WTC11 (cell line): Measurements from ENCODE around the gene FBXL4. TPM values are rescaled to one million over a fixed set of nuclear protein-coding genes. Genes with fewer than 3 reads are reported as not detected.

ENCODE experiments used
- ATAC-seq: fragments of 200-7000 bp; cut with Tn5 transposase; 2 replicates; pipeline ENCODE4 v1.10.0; 2021; ENCODE audit warnings: mild to moderate bottlenecking, moderate library complexity
- CTCF ChIA-PET: fragments of 300-600 bp; sonication (Branson Sonifier 250); formaldehyde crosslinking; loops from one replicate; lab custom pipeline; 2021; ENCODE audit warnings: antibody characterized with exemption; lab: Charles Lee
- POLR2A ChIA-PET: fragments of 350-600 bp; sonication (Branson Sonifier 250); formaldehyde crosslinking; loops from one replicate; lab custom pipeline; 2021; ENCODE audit warnings: antibody characterized with exemption; lab: Charles Lee
- DNase-seq: peaks from one replicate; pipeline ENCODE4 v3.0.0; 2021; ENCODE audit warnings: low spot score
- H3K27ac Mint-ChIP-seq: 2 replicates; pipeline ENCODE4 v1.8.0; 2021; ENCODE audit warnings: mixed read lengths
- H3K27me3 Mint-ChIP-seq: 2 replicates; pipeline ENCODE4 v1.8.0; 2021; ENCODE audit warnings: low read depth, mild to moderate bottlenecking, moderate library complexity, mixed read lengths
- H3K36me3 Mint-ChIP-seq: 2 replicates; pipeline ENCODE4 v1.8.0; 2021; ENCODE audit warnings: mixed read lengths
- H3K4me1 Mint-ChIP-seq: 2 replicates; pipeline ENCODE4 v1.8.0; 2022; ENCODE audit warnings: mixed read lengths
- H3K4me3 Mint-ChIP-seq: 2 replicates; pipeline ENCODE4 v1.8.0; 2021; ENCODE audit warnings: mild to moderate bottlenecking, moderate library complexity, mixed read lengths
- H3K9me3 Mint-ChIP-seq: 2 replicates; pipeline ENCODE4 v1.8.0; 2021; ENCODE audit warnings: mixed read lengths
- ATF3 ChIP-seq: sonication (generic); formaldehyde crosslinking; conservative IDR thresholded peaks from 2 replicates; pipeline ENCODE4 v1.8.1; 2022; ENCODE audit warnings: mild to moderate bottlenecking, missing genetic modification reagents
- CREB1 ChIP-seq: sonication (generic); formaldehyde crosslinking; IDR thresholded peaks from 2 replicates; pipeline ENCODE4 v1.8.0; 2023; ENCODE audit warnings: mild to moderate bottlenecking, missing genetic modification reagents
- CREM ChIP-seq: sonication (generic); formaldehyde crosslinking; IDR thresholded peaks from 2 replicates; pipeline ENCODE4 v1.8.1; 2022; ENCODE audit warnings: mild to moderate bottlenecking, missing genetic modification reagents, moderate library complexity
- E2F5 ChIP-seq: sonication (generic); formaldehyde crosslinking; IDR thresholded peaks from 2 replicates; pipeline ENCODE4 v1.8.1; 2022; ENCODE audit warnings: mild to moderate bottlenecking, moderate library complexity, missing genetic modification reagents
- ELF4 ChIP-seq: sonication (generic); formaldehyde crosslinking; IDR thresholded peaks from 2 replicates; pipeline ENCODE4 v1.8.1; 2022; ENCODE audit warnings: low read depth, mild to moderate bottlenecking, moderate library complexity, missing genetic modification reagents
- ETV6 ChIP-seq: sonication (generic); formaldehyde crosslinking; IDR thresholded peaks from 2 replicates; pipeline ENCODE4 v1.8.1; 2022; ENCODE audit warnings: mild to moderate bottlenecking, missing genetic modification reagents
- MLX ChIP-seq: sonication (generic); formaldehyde crosslinking; IDR thresholded peaks from 2 replicates; pipeline ENCODE4 v1.8.1; 2023; ENCODE audit warnings: mild to moderate bottlenecking, missing genetic modification reagents, moderate library complexity
- MXD4 ChIP-seq: fragments of 250-450 bp; sonication (Bioruptor Pico); IDR thresholded peaks from 2 replicates; pipeline ENCODE4 v1.8.0; 2021; ENCODE audit warnings: mild to moderate bottlenecking, moderate library complexity, borderline replicate concordance
- NFATC4 ChIP-seq: fragments of 250-450 bp; sonication (Bioruptor Pico); IDR thresholded peaks from 2 replicates; pipeline ENCODE4 v1.9.0; 2021; ENCODE audit warnings: mild to moderate bottlenecking
- SMAD4 ChIP-seq: sonication (generic); formaldehyde crosslinking; IDR thresholded peaks from 2 replicates; pipeline ENCODE4 v1.8.0; 2022; ENCODE audit warnings: mild to moderate bottlenecking, missing genetic modification reagents
- SOX15 ChIP-seq: fragments of 250-450 bp; sonication (Bioruptor Pico); IDR thresholded peaks from 2 replicates; pipeline ENCODE4 v1.9.0; 2021; ENCODE audit warnings: mild to moderate bottlenecking
- SP1 ChIP-seq: sonication (generic); formaldehyde crosslinking; conservative IDR thresholded peaks from 2 replicates; pipeline ENCODE4 v1.8.1; 2022; ENCODE audit warnings: missing genetic modification reagents
- TCF7 ChIP-seq: sonication (generic); formaldehyde crosslinking; IDR thresholded peaks from 2 replicates; pipeline ENCODE4 v1.8.0; 2022; ENCODE audit warnings: mild to moderate bottlenecking, low read depth, missing genetic modification reagents, moderate library complexity
- ZNF423 ChIP-seq: fragments of 250-450 bp; sonication (Bioruptor Pico); IDR thresholded peaks from 2 replicates; pipeline ENCODE4 v2.1.2; 2022; ENCODE audit warnings: mild to moderate bottlenecking, moderate library complexity
- total RNA-seq: library from RNA; stranded (reverse); gene quantifications from 3 replicates; pipeline ENCODE4 v1.2.3, GENCODE V29; 2021
- TF ChIP-seq, protein P1 (sequence below): sonication (generic); formaldehyde crosslinking; IDR thresholded peaks from 2 replicates; pipeline ENCODE4 v1.8.0; 2022; ENCODE audit warnings: missing genetic modification reagents

Gene FBXL4
- total RNA-seq, 1 experiment from 2014 or later, result 10.3 TPM

GRCh38 chr6:98827295-98828159 lies 120.2 kb downstream of the FBXL4 start (continued):
- TF ChIP-seq E2F5 (CRISPR knock-in tag) (no peak), MXD4 (no peak), CREM (no peak), SOX15 (CRISPR knock-in tag) (no peak), NFATC4 (no peak), MLX (no peak), ATF3 (CRISPR knock-in tag) (no peak), SMAD4 (CRISPR knock-in tag) (no peak), ETV6 (CRISPR knock-in tag) (no peak), ZNF423 (CRISPR knock-in tag) (no peak), TCF7 (CRISPR knock-in tag) (no peak), ELF4 (CRISPR knock-in tag) (no peak)
- TF ChIP-seq, protein P1, sequence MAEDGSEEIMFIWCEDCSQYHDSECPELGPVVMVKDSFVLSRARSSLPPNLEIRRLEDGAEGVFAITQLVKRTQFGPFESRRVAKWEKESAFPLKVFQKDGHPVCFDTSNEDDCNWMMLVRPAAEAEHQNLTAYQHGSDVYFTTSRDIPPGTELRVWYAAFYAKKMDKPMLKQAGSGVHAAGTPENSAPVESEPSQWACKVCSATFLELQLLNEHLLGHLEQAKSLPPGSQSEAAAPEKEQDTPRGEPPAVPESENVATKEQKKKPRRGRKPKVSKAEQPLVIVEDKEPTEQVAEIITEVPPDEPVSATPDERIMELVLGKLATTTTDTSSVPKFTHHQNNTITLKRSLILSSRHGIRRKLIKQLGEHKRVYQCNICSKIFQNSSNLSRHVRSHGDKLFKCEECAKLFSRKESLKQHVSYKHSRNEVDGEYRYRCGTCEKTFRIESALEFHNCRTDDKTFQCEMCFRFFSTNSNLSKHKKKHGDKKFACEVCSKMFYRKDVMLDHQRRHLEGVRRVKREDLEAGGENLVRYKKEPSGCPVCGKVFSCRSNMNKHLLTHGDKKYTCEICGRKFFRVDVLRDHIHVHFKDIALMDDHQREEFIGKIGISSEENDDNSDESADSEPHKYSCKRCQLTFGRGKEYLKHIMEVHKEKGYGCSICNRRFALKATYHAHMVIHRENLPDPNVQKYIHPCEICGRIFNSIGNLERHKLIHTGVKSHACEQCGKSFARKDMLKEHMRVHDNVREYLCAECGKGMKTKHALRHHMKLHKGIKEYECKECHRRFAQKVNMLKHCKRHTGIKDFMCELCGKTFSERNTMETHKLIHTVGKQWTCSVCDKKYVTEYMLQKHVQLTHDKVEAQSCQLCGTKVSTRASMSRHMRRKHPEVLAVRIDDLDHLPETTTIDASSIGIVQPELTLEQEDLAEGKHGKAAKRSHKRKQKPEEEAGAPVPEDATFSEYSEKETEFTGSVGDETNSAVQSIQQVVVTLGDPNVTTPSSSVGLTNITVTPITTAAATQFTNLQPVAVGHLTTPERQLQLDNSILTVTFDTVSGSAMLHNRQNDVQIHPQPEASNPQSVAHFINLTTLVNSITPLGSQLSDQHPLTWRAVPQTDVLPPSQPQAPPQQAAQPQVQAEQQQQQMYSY (CRISPR knock-in tag), result no peak
- TF ChIP-seq, all 79 proteins: peak for 0

GRCh38 chr6:98825600-98826230 lies 122.0 kb downstream of the FBXL4 start:
- peak overlapping the region; percentile 88 for H3K4me3 Mint-ChIP-seq
- H3K36me3 Mint-ChIP-seq, result no peaks in the 10 kb centered on the region
- no peak for ATAC-seq
- POLR2A ChIA-PET, result no interaction called here
- no peak overlapping the region for H3K27ac Mint-ChIP-seq
- CTCF ChIA-PET, result interaction anchor here (0.8 kb wide), 1 partner anchor 1120 kb away, joined by 3 read pairs; no protein-coding TSS in a partner anchor
- peaks cover 95% of the 10 kb centered on the region for H3K27me3 Mint-ChIP-seq
- H3K9me3 Mint-ChIP-seq, result no peaks in the 10 kb centered on the region
- peaks cover 48% of the 10 kb centered on the region for H3K4me1 Mint-ChIP-seq
- TF ChIP-seq CREB1 (CRISPR knock-in tag) (no peak), SP1 (CRISPR knock-in tag) (0 out of 2 replicates have a peak, but pooled peaks have one; percentile 13)
- DNase-seq, result no peak

DNA sequence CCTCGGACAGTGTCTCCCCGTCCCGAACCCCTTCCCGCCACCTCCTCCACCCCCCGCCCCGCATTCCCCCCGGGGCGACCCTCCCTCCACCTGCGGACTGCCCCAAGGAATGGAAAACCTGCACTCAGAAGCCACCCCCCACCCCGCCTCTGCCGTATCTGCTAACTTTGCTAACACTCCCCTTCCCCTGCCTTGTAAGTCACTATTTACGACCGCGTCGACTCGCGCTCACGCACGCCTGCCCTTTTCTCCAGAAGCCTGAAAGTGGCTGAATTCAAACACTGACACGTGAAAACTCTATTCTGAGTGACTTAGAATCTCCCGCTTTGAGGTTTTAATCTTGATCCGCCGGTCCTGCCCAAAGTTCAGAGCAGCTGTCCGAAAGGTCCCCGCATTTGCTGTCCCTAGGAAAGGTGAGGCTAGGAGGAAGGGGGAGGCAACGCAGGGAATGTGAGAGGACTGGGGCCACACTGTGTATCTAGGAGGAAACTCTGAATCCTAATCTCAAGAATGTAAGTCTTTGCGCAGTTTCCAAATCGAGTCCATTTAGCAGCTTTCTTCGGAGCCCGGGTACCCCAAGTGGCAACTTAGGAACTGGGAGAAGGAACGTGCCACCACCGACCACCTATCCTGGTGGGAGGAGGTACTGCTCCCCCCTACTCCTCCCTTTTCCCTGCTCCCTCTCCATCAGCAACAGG lies 122.7 kb downstream of the FBXL4 start:
- peak; percentile 29 for ATAC-seq
- H3K27me3 Mint-ChIP-seq, result peaks cover 93% of the 10 kb centered on the region
- CTCF ChIA-PET, result interaction anchor here (0.8 kb wide), 1 partner anchor 1119 kb away, joined by 3 read pairs; no protein-coding TSS in a partner anchor
- POLR2A ChIA-PET, result no interaction called here
- DNase-seq, result peak; percentile 24
- no peak overlapping the region for H3K27ac Mint-ChIP-seq
- H3K4me3 Mint-ChIP-seq, result peak overlapping the region; percentile 88
- H3K4me1 Mint-ChIP-seq, result peaks cover 46% of the 10 kb centered on the region
- H3K36me3 Mint-ChIP-seq, result no peaks in the 10 kb centered on the region
- 0 out of 2 replicates have a peak, but pooled peaks have one; percentile 28 for TF ChIP-seq SP1 (CRISPR knock-in tag)
- TF ChIP-seq ELF4 (CRISPR knock-in tag), result no peak
- TF ChIP-seq, all 79 proteins: peak for 1
- no peaks in the 10 kb centered on the region for H3K9me3 Mint-ChIP-seq
